Bone marrow (tissue), 2 donors: ENCODE measurements around the gene LRRC3.

Experiments used
- DNase-seq, 2 donors: peaks; one replicate each; lab custom pipeline; 2025; lab: John Stamatoyannopoulos, UW

Gene LRRC3

GRCh38 chr21:44424608-44425306 lies 30.6 kb upstream of the LRRC3 start:
- DNase-seq, result no peak

GRCh38 chr21:44425307-44425894 lies 29.9 kb upstream of the LRRC3 start:
- DNase-seq, result no peak

- no peak for DNase-seq
Observed at GRCh38 chr21:44425895-44426662, 29.2 kb upstream of the LRRC3 start.

- no peak for DNase-seq
Observed at GRCh38 chr21:44426663-44427191, 28.6 kb upstream of the LRRC3 start.

- no peak for DNase-seq
Observed at GRCh38 chr21:44427241-44428120, 27.8 kb upstream of the LRRC3 start.

- no peak for DNase-seq
Observed at GRCh38 chr21:44428281-44428960, 26.9 kb upstream of the LRRC3 start.

GRCh38 chr21:44429894-44430293 lies 25.4 kb upstream of the LRRC3 start:
- DNase-seq, result no peak

GRCh38 chr21:44431300-44431699 lies 24.0 kb upstream of the LRRC3 start:
- no peak for DNase-seq

GRCh38 chr21:44432841-44433790 lies 22.2 kb upstream of the LRRC3 start:
- no peak for DNase-seq

- DNase-seq, result no peak
Observed at GRCh38 chr21:44433791-44434567, 21.3 kb upstream of the LRRC3 start.

- no peak for DNase-seq
Observed at GRCh38 chr21:44434568-44434925, 20.8 kb upstream of the LRRC3 start.

GRCh38 chr21:44434936-44435635 lies 20.2 kb upstream of the LRRC3 start:
- no peak for DNase-seq

- no peak for DNase-seq
Observed at GRCh38 chr21:44436111-44436611, 19.1 kb upstream of the LRRC3 start.

GRCh38 chr21:44436958-44437357 lies 18.4 kb upstream of the LRRC3 start:
- DNase-seq, result no peak

GRCh38 chr21:44437371-44437695 lies 18.0 kb upstream of the LRRC3 start:
- no peak for DNase-seq

GRCh38 chr21:44437696-44438431 lies 17.4 kb upstream of the LRRC3 start:
- no peak for DNase-seq

- no peak for DNase-seq
Observed at GRCh38 chr21:44438531-44439210, 16.6 kb upstream of the LRRC3 start.

GRCh38 chr21:44439211-44439600 lies 16.1 kb upstream of the LRRC3 start:
- no peak for DNase-seq
